Measurements from ENCODE around the gene OSBPL10.

OSBPL10 gene

GRCh38 chr3:31744913-31745312 is 236.1 kb downstream of the OSBPL10 start:
- no peak for DNase-seq

GRCh38 chr3:31743331-31744089 is 237.6 kb downstream of the OSBPL10 start:
- H3K4me3 ChIP-seq (ENCODE audit: low read depth, low read length) = no peak overlapping the region
- no peaks in the 10 kb centered on the region for H3K27me3 ChIP-seq
- no peaks in the 10 kb centered on the region for H3K36me3 ChIP-seq
- TF ChIP-seq CTCF (IDR thresholded peaks at IDR 0.05; ENCODE audit: low read depth, low read length) = no peak
- no peak for DNase-seq
- no peaks in the 10 kb centered on the region for H3K4me1 ChIP-seq
- H3K9me3 ChIP-seq = no peaks in the 10 kb centered on the region

More at GRCh38 chr3:31744913-31745312, 236.1 kb downstream of the OSBPL10 start:
- no peak overlapping the region for H3K4me3 ChIP-seq (ENCODE audit: low read depth, low read length)
- no peaks in the 10 kb centered on the region for H3K36me3 ChIP-seq
- H3K4me1 ChIP-seq = no peaks in the 10 kb centered on the region
- no peaks in the 10 kb centered on the region for H3K9me3 ChIP-seq
- H3K27me3 ChIP-seq = no peaks in the 10 kb centered on the region
- TF ChIP-seq CTCF (IDR thresholded peaks at IDR 0.05; ENCODE audit: low read depth, low read length) = no peak

GRCh38 chr3:31740397-31740796 is 240.7 kb downstream of the OSBPL10 start:
- Histone ChIP-seq H3K4me1 (no peaks in the 10 kb centered on the region), H3K36me3 (no peaks in the 10 kb centered on the region), H3K4me3 (ENCODE audit: low read depth, low read length) (no peak overlapping the region), H3K27me3 (no peaks in the 10 kb centered on the region), H3K9me3 (no peaks in the 10 kb centered on the region)
- TF ChIP-seq CTCF (IDR thresholded peaks at IDR 0.05; ENCODE audit: low read depth, low read length) = no peak
- DNase-seq = no peak

- Histone ChIP-seq H3K4me3 (ENCODE audit: low read depth, low read length) (no peak overlapping the region), H3K9me3 (no peaks in the 10 kb centered on the region), H3K4me1 (no peaks in the 10 kb centered on the region), H3K27me3 (no peaks in the 10 kb centered on the region), H3K36me3 (no peaks in the 10 kb centered on the region)
- TF ChIP-seq CTCF (IDR thresholded peaks at IDR 0.05; ENCODE audit: low read depth, low read length) = no peak
- DNase-seq = no peak
Observed at GRCh38 chr3:31738412-31738811, 242.7 kb downstream of the OSBPL10 start.

GRCh38 chr3:31735667-31736066 is 245.4 kb downstream of the OSBPL10 start:
- Histone ChIP-seq H3K9me3 (no peaks in the 10 kb centered on the region), H3K36me3 (no peaks in the 10 kb centered on the region), H3K4me3 (ENCODE audit: low read depth, low read length) (no peak overlapping the region), H3K4me1 (no peaks in the 10 kb centered on the region), H3K27me3 (no peaks in the 10 kb centered on the region)
- DNase-seq = no peak
- TF ChIP-seq CTCF (IDR thresholded peaks at IDR 0.05; ENCODE audit: low read depth, low read length) = no peak

- H3K9me3 ChIP-seq = no peaks in the 10 kb centered on the region
- no peaks in the 10 kb centered on the region for H3K36me3 ChIP-seq
- H3K27me3 ChIP-seq = no peaks in the 10 kb centered on the region
- TF ChIP-seq CTCF (IDR thresholded peaks at IDR 0.05; ENCODE audit: low read depth, low read length) = no peak
- no peaks in the 10 kb centered on the region for H3K4me1 ChIP-seq
- DNase-seq = no peak
- H3K4me3 ChIP-seq (ENCODE audit: low read depth, low read length) = no peak overlapping the region
Observed at GRCh38 chr3:31733234-31733667, 247.8 kb downstream of the OSBPL10 start.

All from BE2C (cell line).